Measurements from ENCODE around the gene NPTXR. TPM values are rescaled to one million over a fixed set of nuclear protein-coding genes. Genes with fewer than 3 reads are reported as not detected.

NPTXR gene
- total and polyA plus RNA-seq, 2 of the 4 experiments (the other 2 are of a cell fraction), result 0.36 to 2.2 TPM

DNA sequence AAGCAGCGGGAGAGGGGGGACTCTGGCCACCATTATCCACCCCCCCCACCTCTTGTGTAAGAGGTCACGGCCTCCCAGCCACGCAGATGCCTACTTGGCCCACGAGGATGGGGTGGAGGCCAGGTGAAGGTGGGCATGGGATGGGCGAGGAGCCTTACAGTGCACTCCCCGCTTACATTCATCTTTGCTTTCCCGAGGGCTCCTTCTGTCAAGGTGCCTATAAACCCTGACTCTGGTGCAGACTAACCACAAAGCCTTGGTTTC lies 13.1 kb downstream of the NPTXR start:
- ATAC-seq (ENCODE audit: low read depth) (no peak), DNase-seq (no peak)
- Histone ChIP-seq H3K27ac (ENCODE audit: insufficient read depth, low read length) (no peak overlapping the region), H3K79me1 (ENCODE audit: low read depth in 1 of 2, low read length in 2 of 2) (no peaks in the 10 kb centered on the region), H2BK120ac (ENCODE audit: low read depth, low read length) (no peak overlapping the region), H3K9me3 (ENCODE audit: control insufficient read depth, insufficient read depth, low read length) (no peaks in the 10 kb centered on the region), H4K8ac (ENCODE audit: low read depth in 2 of 2, low read length in 2 of 2) (no peak overlapping the region), H2BK20ac (ENCODE audit: low read depth, low read length) (no peak overlapping the region), H2AFZ (replicated peaks; ENCODE audit: low read length, poor library complexity) (peak overlapping the region; percentile 51), H3K23ac (ENCODE audit: low read depth, low read length) (no peak overlapping the region), H3K27me3 (ENCODE audit: control insufficient read depth, insufficient read depth, low read length) (no peaks in the 10 kb centered on the region), H3K4me1 (ENCODE audit: control insufficient read depth, insufficient read depth, low read length) (no peaks in the 10 kb centered on the region), H3K36me3 (ENCODE audit: control insufficient read depth, insufficient read depth, low read length) (no peaks in the 10 kb centered on the region), H2AK9ac (replicated peaks; ENCODE audit: low read depth, low read length, poor library complexity) (no peak overlapping the region), H4K91ac (ENCODE audit: insufficient read depth, low read depth, low read length) (no peak overlapping the region), H3K18ac (ENCODE audit: low read depth, low read length) (no peak overlapping the region), H4K20me1 (ENCODE audit: insufficient read depth, low read length) (no peaks in the 10 kb centered on the region; the same call in 1 of the 2 replicates), H3K4me3 (ENCODE audit: insufficient read depth, low read depth, low read length) (no peak overlapping the region), H3K9ac (ENCODE audit: low read depth, low read length) (no peak overlapping the region), H3K9me1 (ENCODE audit: insufficient read depth, low read length) (no peaks in the 10 kb centered on the region), H4K5ac (ENCODE audit: low read depth, low read length) (no peak overlapping the region), H3K4ac (ENCODE audit: low read depth, low read length) (no peak overlapping the region), H2BK5ac (ENCODE audit: low read depth, low read length, poor library complexity, severe bottlenecking) (no peak overlapping the region), H2BK15ac (ENCODE audit: low read depth, low read length) (no peak overlapping the region), H3K14ac (replicated peaks; ENCODE audit: low read depth, low read length) (no peak overlapping the region), H2AK5ac (ENCODE audit: low read depth, low read length) (no peak overlapping the region), H3K56ac (ENCODE audit: extremely low read depth, insufficient read depth, low read length) (no peak overlapping the region), H3K4me2 (ENCODE audit: low read depth, low read length) (no peak overlapping the region)
- BruUV-seq (replicated peaks), result no TSS peak
- WGBS, 2 experiments (ENCODE audit: extremely low coverage in 2 of 2, insufficient read length in 1 of 2), result no CpG with 5 or more reads among the region's 7 CpGs
- ChIA-PET CTCF (no interaction called here), POLR2A (ENCODE audit: unreplicated experiment) (no interaction called here)
- in situ Hi-C loops (cut with MboI; ENCODE audit: low sequenced_read_pairs) (no loop called here), intact Hi-C loops (cut with micrococcal nuclease) (no loop called here), dilution Hi-C loops (cut with HindIII; ENCODE audit: low sequenced_read_pairs, unreplicated experiment) (no loop called here)
- TF ChIP-seq SMC3 (IDR thresholded peaks at IDR 0.05; ENCODE audit: low read depth, low read length), result no peak
- no peak for TF ChIP-seq RCOR1 (IDR thresholded peaks at IDR 0.05; ENCODE audit: insufficient replicate concordance, low read length)
- TF ChIP-seq POLR2A (IDR thresholded peaks at IDR 0.05; ENCODE audit: low read depth, low read length), result no peak
- no peak for TF ChIP-seq BHLHE40 (IDR thresholded peaks at IDR 0.05; ENCODE audit: low read depth, low read length)
- no peak for TF ChIP-seq FOS (IDR thresholded peaks at IDR 0.05; ENCODE audit: low read depth, low read length)
- TF ChIP-seq NFE2L2 (IDR thresholded peaks at IDR 0.05; ENCODE audit: low read depth, low read length), result no peak
- TF ChIP-seq, protein P1, sequence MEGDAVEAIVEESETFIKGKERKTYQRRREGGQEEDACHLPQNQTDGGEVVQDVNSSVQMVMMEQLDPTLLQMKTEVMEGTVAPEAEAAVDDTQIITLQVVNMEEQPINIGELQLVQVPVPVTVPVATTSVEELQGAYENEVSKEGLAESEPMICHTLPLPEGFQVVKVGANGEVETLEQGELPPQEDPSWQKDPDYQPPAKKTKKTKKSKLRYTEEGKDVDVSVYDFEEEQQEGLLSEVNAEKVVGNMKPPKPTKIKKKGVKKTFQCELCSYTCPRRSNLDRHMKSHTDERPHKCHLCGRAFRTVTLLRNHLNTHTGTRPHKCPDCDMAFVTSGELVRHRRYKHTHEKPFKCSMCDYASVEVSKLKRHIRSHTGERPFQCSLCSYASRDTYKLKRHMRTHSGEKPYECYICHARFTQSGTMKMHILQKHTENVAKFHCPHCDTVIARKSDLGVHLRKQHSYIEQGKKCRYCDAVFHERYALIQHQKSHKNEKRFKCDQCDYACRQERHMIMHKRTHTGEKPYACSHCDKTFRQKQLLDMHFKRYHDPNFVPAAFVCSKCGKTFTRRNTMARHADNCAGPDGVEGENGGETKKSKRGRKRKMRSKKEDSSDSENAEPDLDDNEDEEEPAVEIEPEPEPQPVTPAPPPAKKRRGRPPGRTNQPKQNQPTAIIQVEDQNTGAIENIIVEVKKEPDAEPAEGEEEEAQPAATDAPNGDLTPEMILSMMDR (conservative IDR thresholded peaks at IDR 0.05; ENCODE audit: low read depth, low read length), result no peak
- TF ChIP-seq, protein P2, sequence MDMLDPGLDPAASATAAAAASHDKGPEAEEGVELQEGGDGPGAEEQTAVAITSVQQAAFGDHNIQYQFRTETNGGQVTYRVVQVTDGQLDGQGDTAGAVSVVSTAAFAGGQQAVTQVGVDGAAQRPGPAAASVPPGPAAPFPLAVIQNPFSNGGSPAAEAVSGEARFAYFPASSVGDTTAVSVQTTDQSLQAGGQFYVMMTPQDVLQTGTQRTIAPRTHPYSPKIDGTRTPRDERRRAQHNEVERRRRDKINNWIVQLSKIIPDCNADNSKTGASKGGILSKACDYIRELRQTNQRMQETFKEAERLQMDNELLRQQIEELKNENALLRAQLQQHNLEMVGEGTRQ (IDR thresholded peaks at IDR 0.05; ENCODE audit: low read depth, low read length), result no peak
- no peak for TF ChIP-seq MXI1 (IDR thresholded peaks at IDR 0.05; ENCODE audit: borderline replicate concordance, low read depth, low read length)
- TF ChIP-seq RAD21 (IDR thresholded peaks at IDR 0.05; ENCODE audit: low read length), result no peak
- TF ChIP-seq CEBPB (IDR thresholded peaks at IDR 0.05; ENCODE audit: low read depth, low read length), result no peak
- TF ChIP-seq RFX5 (IDR thresholded peaks at IDR 0.05; ENCODE audit: low read depth, low read length), result no peak
- TF ChIP-seq, protein P3, sequence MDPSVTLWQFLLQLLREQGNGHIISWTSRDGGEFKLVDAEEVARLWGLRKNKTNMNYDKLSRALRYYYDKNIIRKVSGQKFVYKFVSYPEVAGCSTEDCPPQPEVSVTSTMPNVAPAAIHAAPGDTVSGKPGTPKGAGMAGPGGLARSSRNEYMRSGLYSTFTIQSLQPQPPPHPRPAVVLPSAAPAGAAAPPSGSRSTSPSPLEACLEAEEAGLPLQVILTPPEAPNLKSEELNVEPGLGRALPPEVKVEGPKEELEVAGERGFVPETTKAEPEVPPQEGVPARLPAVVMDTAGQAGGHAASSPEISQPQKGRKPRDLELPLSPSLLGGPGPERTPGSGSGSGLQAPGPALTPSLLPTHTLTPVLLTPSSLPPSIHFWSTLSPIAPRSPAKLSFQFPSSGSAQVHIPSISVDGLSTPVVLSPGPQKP (IDR thresholded peaks at IDR 0.05; ENCODE audit: borderline replicate concordance, low read depth, low read length), result no peak
- no peak for TF ChIP-seq CHD1 (IDR thresholded peaks at IDR 0.05; ENCODE audit: low read depth, low read length)
- TF ChIP-seq MAZ (IDR thresholded peaks at IDR 0.05; ENCODE audit: borderline replicate concordance, low read depth, low read length), result no peak
- no peak for TF ChIP-seq MAFK (IDR thresholded peaks at IDR 0.05; ENCODE audit: low read depth, low read length)

Measured in IMR-90 (cell line).